HL-60/S4 treated with retinoic acid at 250 ng/mL for 4 days and 3 days (cell line): ENCODE results near the gene SCPEP1.

Experiments
- in situ Hi-C: fragments of 300-500 bp; cut with MboI; formaldehyde crosslinking; loops from 2 replicates; pipeline ENCODE4 v1.7.0; 2022; ENCODE audit warnings: low sequenced_read_pairs

The SCPEP1 gene

DNA sequence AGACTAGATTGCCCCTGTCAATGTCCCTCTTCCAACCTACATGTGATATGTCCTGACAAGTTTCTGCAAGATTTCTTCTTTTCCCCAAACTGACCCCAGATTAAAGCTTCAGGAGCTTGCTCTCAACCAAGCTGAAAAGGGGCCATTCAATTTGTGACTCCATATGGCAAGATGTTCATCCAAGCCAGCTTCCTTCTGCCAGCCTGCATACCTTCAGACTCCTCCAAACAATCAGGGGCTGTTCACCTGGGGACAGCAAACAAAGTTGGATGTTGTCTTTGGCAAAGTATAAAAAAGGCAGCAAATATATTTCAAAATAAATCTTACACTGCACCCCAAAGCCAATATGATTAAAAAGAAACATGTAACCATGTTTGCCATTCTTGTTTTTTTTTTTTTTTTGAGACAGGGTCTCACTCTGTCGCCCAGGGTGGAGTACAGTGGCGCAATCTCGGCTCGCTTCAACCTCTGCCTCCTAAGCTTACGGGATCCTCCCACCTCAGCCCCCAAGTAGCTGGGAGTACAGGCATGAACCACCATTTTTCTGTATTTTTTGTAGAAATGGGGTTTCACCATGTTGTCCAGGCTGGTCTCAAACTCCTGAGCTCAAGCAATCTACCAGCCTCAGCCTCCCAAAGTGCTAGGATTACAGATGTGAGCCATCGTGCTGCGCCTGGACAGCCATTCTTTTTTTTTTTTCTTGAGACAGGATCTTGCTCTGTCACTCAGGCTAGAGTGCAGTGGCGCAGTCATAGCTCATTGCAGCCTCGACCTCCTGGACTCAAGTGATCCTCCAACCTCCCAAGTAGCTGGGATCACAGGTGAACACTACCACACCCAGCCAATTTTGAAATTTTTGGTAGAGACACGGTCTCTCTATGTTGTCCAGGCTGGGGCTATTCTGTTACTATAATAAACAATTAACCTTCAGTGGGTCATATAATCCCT, 57.1 kb downstream of the SCPEP1 start:
- in situ Hi-C loops: no loop called here

GRCh38 chr17:57035971-57036481, 58.1 kb downstream of the SCPEP1 start:
- in situ Hi-C loops: no loop called here

- in situ Hi-C loops: no loop called here
Measured at GRCh38 chr17:57037411-57037810, 59.5 kb downstream of the SCPEP1 start.

DNA sequence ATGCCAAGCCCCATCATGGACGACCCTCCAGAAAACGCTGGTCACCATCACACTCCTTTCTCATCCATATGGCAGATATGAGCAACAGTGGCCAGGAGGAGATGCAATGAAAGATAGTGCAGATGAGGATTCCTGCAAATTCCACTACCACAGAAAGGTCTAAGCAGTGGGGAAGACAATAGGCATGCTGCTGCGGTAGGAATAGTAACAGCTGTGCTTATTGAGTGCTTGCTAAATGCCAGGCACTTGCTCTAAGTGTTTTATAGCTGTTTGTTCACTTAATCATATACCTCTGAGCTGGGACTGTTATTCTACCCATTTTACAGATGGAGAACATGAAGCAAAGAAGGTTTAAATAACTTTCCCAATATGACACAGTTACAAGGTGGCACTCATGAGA, 60.6 kb downstream of the SCPEP1 start:
- in situ Hi-C loops: no loop called here

DNA sequence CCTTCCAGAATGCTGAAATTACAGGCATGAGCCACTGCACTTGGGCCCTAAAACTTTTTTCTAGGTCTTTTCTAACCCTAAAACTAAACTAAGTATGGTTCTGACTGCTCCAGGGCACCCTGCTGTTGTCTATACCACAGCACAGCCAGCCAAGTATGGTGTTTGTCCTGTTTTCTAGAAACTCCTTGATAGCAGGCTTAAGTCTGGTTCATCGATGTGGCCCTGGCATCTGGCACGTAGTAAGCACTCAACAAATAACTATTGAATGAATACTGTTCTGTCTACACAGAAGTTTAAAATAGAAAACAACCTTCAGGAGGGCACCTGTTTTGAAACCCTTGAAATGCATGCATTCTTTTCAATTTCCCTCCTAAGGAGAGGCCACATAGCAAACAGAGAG, 62.6 kb downstream of the SCPEP1 start:
- in situ Hi-C loops: no loop called here

DNA sequence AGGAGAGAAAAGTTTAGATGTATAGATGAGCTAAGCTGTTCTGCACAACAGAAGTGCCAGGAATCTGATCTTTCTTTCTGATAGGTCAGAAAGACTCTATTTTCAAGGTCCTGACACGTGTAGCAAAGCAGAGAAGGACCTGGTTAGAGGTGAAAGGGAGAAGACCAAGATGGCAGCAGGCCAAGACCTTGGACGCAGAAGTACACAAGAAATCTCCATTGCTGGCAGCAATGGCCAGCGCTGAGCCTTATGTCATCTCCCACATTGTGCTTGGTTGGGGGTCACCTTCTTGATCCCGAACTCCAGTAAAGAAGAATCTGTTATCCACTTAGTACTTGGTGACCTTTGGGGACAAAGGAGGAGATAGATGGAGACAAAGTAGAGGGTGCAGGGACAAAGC, 65.3 kb downstream of the SCPEP1 start:
- in situ Hi-C loops: no loop called here

DNA sequence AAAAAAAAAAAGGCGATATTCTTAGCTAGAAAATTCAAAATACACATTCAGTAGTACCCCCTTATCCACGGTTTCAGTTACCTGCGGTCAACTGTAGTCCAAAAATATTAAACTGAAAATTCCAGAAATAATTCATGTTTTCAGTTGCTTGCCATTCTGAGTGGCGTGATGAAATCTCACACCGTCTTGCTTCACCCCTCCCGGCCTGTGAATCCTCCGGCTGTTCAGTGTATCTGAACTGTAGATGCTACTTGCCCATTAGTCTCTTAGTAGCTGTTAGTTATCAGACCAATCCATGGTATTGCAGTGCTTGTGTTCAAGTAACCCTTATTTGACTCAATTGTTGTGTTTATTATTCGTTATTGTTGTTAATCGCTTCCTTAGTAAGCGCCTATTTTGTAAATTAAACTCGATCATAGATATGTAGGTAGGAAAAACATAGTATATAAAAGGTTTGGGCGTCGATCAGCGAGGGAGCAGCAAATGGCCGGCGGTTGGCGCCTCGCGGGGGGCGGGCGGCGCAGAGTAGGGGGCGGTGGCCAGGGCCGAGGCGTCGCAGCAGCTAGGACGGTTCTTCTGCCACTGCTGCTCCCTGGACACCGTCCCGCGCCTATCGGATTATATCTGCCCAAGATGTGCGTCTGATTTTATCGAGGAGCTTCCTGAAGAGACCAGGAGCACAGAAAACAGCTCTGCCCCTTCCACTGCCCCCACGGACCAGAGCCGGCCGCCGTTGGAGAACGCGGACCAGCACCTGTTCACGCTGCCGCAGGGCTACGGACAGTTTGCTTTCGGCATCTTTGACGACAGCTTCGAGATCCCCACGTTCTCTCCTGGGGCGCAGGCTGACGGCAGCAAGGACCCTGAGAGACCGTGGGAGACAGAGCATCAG, 67.3 kb downstream of the SCPEP1 start:
- in situ Hi-C loops: no loop called here

DNA sequence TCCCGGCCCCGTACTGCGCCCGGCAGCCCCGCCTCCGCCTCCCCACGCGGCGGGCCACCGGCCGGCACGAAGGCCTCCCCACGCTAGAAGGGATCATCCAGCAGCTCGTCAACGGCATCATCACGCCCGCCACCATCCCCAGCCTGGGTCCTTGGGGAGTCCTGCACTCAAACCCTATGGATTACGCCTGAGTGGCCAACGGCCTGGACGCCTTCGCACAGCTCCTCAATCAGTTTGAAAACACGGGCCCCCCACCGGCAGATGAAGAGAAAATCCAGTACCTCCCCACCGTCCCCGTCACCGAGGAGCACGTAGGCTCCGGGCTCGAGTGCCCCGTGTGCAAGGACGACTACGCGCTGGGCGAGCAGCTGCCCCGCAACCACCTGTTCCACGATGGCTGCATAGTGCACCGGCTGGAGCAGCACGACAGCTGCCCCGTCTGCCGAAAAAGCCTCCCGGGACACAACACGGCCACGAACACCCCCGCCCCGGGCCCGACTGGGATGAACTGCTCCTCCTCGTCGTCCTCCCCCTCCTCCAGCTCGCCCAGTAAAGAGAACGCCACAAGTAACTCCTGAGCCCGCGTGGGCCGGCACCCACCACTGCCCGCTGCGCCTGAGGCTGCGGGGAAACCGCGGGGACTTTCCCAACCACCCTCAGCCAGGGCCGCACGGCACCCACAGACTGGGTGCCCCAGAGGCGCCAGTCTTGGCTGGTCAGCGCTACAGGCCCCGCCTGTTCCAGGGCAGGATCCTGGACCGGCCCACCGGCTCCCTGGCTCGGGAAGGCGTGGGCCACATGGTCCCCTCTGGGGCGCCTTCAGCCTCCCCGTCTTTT, 68.2 kb downstream of the SCPEP1 start:
- in situ Hi-C loops: no loop called here

- in situ Hi-C loops: no loop called here
Measured at GRCh38 chr17:57046749-57047148, 68.8 kb downstream of the SCPEP1 start.

GRCh38 chr17:57048096-57048495, 70.2 kb downstream of the SCPEP1 start:
- in situ Hi-C loops: no loop called here

GRCh38 chr17:57050306-57050705, 72.4 kb downstream of the SCPEP1 start:
- in situ Hi-C loops: no loop called here

DNA sequence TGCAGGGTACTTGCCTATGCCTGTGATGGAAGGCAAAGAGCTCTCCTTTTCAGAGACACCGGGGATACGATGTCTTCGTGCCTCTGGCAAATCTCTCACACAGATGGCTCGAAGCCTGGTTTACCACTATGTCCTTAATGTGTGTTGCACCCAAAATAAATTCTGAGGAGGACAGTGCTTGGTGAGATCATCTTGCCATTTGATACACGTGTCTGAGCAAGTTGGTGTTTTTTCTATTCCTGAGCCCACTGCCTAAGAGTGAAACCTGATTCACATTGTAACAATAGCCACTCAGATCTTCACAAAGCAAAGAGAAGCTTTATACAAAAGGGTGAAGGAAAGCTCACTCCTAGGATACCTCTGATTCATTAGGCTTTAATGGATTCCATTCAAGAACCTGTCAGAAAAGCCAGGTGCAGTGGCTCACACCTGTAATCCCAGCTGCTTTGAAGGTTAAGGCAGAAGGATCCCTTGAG, 74.0 kb downstream of the SCPEP1 start:
- in situ Hi-C loops: no loop called here
